ELF-1 (cell line): ENCODE data around the gene RNF44.
A peak's percentile ranks its signal among the peaks of the same experiment; 100 is the strongest.

ENCODE experiments used
- DNase-seq: peaks from one replicate; pipeline ENCODE4 v3.0.0-alpha.2; 2016; ENCODE audit warnings: low read depth, low spot score

RNF44 gene

DNA sequence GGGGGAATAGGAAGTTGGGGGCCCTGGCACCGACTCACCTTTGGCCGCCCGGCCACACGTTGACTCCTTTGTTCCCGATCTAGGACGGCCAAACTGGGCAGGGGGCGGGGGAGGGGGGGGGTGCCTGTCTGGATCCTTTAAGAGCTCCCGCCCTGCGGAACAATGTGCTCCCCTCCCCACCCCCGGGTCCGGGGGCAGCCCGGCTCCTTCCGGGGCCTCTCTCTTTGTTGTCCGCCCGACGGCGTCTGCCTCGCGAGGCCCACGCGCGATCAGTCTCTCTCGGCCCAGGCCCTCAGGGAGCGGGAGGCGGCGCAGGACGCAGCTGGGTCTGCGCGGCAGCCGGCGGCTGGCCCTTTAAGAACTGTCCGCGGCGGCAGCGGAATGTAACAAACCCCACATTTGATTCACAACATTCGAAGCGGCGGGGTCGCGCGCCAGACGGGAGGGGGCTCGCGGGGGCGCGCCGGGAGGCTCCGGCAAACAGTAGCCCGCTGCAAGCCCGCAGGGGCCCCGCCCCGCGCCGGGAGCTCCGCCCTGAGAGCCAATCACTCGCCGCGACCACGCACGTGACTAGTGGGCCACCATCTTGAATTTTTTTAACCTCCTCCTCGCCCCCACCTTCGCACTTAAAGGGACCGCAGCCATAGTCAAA lies at the start of gene RNF44:
Gene RNF44, minus strand, starts transcription at position 501 of the 652 bp plus-strand sequence. CDS start 4,930 bp downstream, outside the sequence.
- peak; percentile 99 for DNase-seq

- DNase-seq: no peak
Measured at GRCh38 chr5:176583076-176583475, 45.9 kb upstream of the RNF44 start.

- no peak for DNase-seq
Measured at GRCh38 chr5:176581361-176581760, 44.2 kb upstream of the RNF44 start.

DNA sequence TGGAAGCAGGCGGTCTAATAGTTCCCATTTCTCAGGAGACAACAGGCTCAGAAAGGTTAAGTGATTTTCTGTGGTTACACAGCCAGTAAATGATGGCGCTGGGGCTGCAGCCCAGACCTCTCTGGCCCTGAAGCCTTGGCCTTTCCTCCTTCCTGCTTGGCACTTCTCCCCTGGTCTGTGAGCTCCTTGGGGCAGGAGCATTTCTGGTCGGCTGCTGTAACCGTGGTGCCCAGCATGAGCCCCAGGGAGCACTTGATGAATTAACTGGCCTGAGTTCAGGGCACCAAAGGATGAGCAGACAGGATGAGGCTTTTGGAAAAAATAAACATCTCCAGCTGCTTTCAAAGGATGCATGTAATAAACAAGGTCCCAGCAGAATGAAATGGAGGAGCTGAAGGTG lies 42.1 kb upstream of the RNF44 start:
- DNase-seq: no peak

DNA sequence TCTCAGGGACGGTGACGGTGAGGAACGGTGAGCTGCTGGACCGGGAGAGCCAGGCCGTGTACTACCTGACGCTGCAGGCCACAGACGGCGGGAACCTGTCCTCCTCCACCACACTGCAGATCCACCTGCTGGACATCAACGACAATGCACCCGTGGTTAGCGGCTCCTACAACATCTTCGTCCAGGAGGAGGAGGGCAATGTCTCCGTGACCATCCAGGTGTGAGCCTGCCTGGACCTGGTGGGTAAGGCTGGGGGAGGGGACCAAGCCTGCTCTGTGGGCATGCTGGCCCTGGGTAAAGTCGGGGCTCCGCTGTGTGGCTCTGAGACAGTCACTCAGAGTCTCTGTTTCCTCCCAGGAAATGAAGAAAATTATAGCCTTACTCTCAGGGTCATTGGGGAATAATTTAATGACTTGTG lies 41.2 kb upstream of the RNF44 start:
- peak; percentile 88 for DNase-seq

GRCh38 chr5:176577312-176578176 lies 40.3 kb upstream of the RNF44 start:
- DNase-seq: no peak

GRCh38 chr5:176575488-176576422 lies 38.6 kb upstream of the RNF44 start:
- DNase-seq: no peak

DNA sequence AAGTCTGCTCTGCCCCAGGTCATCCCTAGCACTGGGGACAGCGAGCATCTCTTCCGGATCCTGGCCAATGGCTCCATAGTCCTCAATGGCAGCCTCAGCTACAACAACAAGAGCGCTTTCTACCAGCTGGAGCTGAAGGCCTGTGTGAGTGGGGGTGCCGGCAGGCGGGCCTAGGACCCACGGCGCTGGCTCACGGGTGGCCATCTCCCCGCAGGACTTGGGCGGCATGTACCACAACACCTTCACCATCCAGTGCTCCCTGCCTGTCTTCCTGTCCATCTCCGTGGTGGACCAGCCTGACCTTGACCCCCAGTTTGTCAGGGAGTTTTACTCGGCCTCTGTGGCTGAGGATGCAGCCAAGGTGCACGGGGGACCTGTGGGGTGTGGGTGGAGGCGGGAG lies 37.9 kb upstream of the RNF44 start:
- DNase-seq: no peak

DNA sequence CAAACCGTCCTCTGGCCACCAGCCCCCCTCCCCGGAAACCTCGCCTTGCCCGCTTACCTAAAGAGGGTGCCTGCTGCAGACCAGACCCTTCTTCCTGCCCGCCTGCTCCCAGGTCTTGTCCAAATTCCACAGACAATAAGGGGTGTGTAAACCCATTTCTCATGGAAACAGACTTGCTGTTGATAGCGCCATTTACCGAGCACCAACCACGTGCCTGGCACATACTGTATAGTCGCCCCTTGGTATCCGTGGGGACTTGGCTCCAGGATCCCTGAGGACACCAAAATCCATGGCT lies 37.0 kb upstream of the RNF44 start:
- DNase-seq: no peak

- peak; percentile 77 for DNase-seq
Measured at GRCh38 chr5:176573564-176574296, 36.5 kb upstream of the RNF44 start.

- no peak for DNase-seq
Measured at GRCh38 chr5:176570044-176570443, 32.8 kb upstream of the RNF44 start.

- DNase-seq: no peak
Measured at GRCh38 chr5:176568657-176569056, 31.5 kb upstream of the RNF44 start.

DNA sequence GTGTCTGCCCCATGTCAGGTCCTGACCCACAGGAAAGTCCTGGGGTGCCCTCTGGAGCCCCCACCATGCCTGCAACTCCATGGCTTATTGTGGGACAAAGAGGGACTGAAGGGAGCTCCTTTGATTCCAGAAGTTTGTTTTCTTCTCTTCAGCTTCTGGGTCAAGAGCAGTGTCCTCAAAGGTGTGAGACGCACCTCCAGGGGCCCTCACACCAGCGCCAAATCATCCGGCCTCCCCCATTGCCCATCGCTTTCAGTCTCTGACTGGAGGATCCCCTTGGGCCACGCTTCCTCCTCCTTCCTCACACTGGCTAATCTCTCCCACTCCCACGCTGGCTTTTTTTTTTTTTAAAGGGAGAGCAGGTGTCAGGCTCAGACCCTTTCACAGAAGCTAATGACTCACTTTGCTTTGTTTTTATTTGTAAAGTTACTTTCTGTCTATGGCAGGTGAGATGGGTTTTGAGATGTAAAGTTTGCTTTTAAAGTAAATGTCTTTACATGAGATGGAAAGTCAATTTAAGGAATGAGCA lies 28.6 kb upstream of the RNF44 start:
- no peak for DNase-seq

GRCh38 chr5:176564002-176564401 lies 26.8 kb upstream of the RNF44 start:
- DNase-seq: no peak

- no peak for DNase-seq
Measured at GRCh38 chr5:176562189-176562588, 25.0 kb upstream of the RNF44 start.

DNA sequence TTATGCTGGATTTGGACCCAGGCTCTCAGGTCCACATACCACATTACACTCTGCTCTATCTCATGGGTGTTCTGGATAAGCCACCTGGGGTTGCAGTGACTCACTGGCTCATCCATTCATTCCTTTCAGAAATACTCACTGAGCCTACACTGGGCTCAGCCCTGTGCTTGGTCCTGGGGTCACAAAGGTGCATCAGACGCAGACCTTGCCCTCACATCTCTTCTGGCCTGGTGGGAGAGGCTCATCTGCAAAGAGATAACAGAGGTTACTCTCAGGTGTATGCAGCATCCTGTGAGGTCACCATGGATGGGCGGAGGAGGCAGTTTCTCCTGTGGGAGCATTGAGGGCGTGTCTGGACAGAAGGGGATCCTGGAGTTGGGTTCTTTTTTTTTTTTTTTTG lies 24.1 kb upstream of the RNF44 start:
- no peak for DNase-seq

DNA sequence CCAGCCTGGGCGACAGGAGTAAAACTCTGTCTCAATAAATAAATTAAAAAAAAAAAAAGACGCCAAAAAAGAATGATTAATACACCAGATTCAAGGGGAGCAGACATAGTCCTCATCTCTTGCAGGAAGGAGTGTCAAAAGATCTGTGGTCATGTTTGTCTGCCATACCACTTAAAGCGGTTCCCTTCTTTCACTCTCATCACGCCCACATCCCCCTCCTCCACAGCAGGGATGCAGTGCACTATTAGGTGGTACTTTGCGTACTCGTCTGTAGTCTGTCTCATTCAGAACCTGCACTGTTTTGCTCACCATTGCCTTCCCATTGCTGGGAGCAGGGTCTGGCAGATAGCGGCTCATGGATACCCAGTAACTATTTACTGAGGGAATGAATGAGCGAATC lies 23.2 kb upstream of the RNF44 start:
- no peak for DNase-seq

DNA sequence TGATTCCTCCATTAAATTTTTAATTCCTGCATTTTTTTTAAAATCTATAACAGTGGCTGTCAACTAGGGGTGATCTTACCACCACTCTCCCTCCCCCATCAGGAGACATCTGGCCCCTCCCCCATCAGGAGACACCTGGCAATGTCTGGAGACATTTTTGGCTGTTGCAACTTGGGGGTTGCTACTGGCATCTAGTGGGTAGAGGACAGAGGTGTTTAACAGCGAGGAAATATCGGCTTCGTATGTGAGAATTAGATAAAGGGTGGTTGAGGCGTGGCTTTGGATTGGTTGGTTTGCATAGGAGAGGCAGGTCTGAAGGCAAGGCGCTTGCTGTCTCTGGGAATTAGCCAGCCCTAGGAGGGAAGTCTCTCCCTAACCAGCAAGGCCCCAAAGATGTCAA lies 22.5 kb upstream of the RNF44 start:
- no peak for DNase-seq

GRCh38 chr5:176557846-176558245 lies 20.6 kb upstream of the RNF44 start:
- no peak for DNase-seq

GRCh38 chr5:176553260-176554085 lies 16.3 kb upstream of the RNF44 start:
- no peak for DNase-seq
